GM18858 (cell line): Measurements from ENCODE around the gene SIDT1.

Experiments
- ATAC-seq: cut with Tn5 transposase; IDR thresholded peaks from one replicate; pipeline ENCODE4 v1.9.1; 2021; ENCODE audit not compliant: unreplicated experiment

SIDT1 gene

DNA sequence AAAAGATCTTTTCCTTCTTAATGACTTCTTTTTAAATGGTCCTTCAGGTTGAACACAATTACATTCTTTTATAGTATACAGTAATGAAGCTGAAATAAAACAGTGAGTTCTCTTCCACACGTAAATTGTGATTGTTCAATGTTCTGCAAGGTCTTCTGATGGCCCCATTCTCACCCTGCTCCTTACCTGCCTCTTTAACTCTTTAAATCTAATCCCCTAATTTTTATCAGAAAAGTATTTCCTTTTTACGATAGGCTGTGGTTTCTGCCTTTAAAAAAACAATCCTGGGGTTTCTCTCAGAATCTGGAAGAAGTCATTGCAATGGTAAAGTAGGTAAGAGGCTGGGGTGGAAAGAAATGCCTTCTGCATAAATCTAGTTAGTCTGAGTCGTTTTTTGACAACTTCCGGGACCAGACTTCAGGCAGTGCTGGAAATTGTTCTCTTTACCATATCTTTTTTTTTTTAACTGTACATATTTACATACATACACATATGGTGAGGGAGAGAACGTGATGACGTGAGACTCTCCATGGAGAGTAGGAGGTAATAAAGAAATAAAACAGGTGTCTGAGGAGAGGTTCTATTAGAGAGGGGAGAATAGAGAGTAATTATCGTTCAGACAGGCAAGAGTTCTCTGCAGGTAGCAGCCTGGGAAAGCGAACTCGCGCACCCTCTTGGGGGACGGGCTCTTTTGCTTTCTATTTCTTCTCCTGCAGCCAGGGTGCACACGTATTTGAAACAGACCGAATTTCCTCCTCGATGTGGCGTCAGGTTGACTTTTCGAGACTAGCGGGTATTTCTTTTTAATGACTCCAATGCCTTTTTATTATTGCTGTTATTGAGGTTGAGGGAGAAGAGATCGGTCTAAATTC is at the start of gene SIDT1:
SIDT1 (plus strand) TSS at position 730 of the 872 bp plus-strand sequence. CDS start 467 bp downstream, outside the sequence.
- peak; percentile 59 for ATAC-seq

DNA sequence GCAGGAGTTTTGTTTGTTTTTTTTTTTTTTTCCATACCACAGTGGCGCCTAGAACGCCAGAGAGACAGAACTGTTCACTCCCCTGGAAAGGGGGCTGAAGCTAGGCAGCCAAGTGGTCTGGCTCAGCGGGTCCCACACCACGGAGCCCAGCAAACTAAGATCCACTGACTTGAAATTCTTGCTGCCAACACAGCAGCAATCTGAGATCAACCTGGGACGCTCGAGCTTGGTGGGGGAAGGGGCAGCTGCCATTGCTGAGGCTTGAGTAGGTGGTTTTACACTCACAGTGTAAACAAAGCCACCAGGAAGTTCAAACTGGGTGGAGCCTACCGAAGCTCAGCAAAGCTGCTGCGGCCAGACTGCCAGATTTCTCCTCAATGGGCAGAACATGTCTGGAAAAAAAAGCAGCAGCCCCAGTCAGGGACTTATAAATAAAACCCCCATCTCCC is 47.2 kb upstream of the SIDT1 start:
- no peak for ATAC-seq

DNA sequence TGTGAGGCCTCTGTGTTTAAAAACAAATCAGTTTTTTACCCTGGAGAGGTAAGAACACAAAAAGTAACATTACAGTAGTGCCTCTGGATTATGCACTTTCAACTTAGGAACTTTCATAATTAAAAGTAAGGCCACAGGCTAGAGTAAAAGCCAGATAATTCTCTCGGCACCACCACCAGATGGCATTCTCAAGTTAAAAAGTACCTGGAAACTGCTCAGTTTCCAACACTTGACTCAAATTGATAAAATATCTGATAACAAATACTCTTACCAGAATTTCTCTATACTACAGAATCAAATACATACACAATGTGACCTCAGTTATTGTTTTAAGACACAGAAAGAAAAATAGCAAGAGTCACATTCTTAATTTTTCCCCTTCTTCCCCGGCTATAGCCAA is 37.3 kb upstream of the SIDT1 start:
- no peak for ATAC-seq

DNA sequence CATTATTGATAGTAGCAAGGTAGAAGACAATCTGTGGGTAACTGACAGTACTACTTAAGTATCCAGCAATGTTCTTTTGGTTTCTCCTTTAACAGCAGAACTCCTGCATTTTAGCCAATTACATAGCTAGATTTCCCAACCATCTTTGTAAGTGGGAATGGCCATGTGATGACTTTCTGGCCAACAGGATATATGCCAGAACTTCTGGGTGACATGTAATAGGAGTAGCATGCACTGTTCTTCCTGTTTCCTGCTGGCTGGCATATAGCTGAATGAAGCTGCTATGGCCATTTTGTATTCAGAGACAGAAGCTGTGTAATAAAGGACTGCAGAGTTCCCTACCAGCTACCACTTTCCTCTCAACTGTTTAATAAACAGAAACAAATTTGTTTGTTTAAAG is 35.4 kb upstream of the SIDT1 start:
- ATAC-seq: no peak

DNA sequence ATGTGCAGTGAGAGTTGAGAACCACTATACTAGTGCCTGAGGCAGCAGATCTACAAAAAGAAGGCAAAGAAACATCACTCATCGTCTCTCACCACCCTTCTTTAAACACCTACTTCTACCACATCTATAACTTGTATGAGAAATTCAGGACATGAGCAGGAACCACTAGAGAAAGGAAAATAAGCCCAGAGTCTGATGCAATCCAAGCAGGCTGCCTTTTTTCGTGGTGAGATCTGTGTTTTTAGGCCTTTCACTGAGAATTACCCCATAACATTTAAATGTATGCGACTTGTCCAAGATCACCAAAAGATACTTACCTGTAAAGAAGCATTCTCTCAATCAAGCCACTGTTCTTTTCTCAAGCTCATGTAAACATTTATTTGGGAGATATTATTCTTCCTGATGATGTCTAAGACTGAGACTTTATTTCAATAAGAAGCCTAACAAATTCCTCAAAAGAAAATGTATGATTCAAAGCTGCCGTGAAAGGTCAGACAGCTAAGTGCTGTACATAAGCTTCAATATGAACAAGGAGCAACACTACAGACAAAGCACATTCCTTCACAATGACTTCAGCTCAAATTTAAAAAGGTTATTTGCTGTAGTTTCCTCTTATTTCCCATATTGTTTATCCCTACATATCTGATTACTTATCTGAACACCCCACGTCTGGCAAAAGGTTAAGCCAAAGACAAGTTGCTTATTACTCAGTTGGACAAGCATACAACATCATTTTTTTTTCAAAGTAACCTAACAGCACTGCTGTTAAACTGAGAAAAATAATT is 33.9 kb upstream of the SIDT1 start:
- no peak for ATAC-seq

DNA sequence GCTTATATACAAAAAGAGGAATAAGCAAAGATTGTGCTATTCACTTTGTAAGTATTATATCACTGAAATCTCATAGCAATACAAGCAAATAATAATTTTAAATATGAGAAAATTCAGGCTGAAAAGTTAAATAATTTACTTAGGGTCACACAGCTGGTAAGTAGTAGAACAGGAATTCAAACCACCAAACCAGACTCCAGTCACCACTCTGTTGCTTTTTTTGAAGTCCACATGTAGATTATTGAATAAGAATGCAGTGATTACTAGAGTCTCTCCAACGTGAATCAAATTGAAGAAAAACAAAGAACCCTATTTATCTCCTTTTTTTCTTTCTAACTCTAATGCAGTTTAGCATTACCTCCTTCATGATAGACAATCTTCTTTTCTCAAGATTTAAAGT is 33.3 kb upstream of the SIDT1 start:
- no peak for ATAC-seq

DNA sequence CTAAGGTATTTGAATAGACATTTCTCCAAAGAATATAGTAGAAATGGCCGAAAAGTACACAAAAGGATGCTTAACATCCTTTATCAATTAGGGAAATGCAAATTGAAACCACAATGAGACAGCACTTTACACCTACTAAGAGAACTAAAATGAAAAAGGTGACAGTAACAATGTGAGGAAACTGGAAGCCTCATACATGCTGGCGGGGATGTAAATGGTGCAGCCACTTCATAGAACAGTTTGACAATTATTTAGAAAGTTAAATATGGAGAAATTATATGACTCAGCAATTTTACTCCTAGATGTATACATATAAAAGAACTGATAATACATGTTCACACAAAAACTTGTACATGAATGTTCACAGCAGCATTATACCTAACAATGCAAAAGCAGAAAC is 30.8 kb upstream of the SIDT1 start:
- ATAC-seq: no peak

DNA sequence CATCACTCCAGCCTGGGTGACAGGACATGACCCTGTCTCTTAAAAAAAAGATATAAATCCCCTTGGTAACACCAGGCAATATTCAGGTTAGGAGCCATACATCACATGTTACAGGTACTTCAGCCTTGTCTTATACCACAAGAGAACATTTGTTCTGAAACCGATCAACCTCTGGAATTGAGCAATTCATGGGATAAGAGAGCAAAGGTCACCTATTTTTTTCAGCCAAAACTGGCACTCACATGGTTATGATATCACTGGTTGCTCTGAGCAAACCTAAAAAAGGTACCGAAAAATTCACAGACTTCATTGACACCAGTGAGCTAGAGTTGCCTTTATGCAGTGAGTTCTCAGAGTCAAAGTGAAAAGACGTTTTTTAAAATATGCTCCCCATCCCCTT is 26.5 kb upstream of the SIDT1 start:
- ATAC-seq: no peak

DNA sequence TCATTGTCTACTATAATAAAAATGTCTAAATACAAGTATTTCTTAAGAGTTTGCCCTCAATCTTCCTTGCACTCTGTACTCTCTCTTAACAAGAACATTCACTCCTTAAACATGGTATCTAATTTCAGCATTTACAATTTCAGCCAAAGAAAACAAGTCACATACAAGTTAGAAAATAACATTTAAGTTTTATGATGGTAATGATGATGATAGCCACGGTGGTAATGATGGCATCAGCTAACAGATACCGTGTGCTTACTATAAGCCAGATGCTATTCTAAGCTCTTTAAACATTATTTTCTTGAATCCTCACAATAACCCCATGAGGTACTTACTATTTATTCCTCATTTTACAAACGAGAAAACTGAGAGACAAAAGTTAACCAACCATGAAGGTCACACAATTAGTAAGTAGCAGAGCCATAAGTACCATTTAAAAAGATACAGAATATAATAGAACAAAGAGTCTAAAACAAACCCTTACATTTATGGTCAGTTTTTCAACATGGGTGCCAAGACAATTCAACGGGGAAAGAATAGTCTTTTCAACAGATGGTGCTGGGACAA is 24.8 kb upstream of the SIDT1 start:
- ATAC-seq: no peak

DNA sequence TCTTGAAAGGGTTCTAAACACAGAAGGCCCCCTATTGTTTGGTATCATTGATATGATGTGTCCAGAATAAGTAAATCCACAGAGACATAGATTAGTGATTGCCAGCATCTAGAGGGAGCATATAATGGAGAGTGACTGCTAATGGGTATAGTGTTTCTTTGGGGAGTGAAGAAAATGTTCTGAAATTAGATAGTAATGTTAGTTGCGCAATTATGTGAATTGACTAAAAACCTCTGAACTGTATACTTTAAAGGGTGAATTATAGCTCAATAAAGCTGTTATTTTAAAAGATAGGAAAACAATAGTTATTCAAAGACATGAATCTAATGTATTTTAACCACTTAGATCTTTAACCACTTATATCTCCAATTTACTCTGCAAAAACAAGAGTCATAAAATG is 23.4 kb upstream of the SIDT1 start:
- no peak for ATAC-seq

DNA sequence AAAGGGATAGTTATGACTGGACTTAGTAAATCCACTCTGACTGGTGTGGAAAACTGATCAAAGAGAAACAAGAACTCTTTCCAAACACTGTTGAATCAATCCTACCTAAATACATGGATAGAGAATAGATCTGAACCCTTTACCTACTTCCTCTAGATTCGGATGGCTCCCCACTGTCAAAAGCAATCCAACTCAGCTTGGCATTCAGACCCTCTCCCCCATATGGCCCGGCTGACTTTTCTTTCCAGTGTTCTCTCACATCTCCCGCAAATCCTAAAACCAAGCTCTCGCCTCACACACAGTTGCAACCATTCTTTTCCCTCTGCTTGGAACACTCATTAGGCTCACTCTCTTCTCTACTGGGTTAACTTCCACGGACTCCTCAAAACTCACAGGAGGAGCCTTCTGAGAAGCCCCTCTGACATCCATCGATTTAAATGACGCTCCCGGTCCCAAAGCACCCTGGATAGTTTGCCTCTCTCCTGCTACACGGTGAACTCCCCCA is 18.0 kb upstream of the SIDT1 start:
- ATAC-seq: no peak

DNA sequence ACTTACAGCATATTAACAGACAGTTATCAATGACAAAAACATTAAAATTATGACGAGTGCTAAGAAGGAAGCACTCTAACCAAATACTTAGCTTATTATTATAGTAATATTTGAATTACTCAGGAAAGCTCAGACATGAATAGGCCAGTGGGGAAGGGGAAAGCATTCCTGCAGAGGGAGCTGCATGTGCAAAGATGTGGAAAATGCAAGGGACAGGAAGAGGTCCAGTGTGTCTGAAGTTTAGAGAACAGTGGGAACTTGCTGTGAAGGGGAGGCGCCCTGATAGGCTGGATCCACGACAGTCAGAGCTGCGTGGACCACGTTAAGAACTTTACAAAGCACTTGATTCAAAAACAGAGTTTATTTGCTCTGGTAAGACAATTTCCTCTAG is 16.2 kb upstream of the SIDT1 start:
- no peak for ATAC-seq

DNA sequence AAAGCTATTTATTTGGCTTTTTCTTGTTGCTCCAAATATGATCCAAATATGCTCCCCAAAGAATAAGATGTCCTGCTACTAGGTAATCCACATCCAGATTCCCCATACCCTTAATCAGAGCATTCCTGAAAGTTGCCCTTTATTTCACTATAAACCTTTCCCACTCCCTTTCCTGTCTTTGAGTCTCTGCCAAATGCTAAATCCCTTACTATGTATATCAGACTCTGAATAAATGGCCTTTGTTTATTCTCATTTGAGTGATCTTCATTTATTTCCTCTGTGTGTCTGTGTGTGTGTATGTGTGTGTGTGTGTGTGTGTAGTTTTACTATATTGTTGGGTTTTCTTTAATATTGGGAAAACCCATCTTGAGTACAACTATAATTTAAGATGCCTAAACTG is 10.4 kb upstream of the SIDT1 start:
- no peak for ATAC-seq

DNA sequence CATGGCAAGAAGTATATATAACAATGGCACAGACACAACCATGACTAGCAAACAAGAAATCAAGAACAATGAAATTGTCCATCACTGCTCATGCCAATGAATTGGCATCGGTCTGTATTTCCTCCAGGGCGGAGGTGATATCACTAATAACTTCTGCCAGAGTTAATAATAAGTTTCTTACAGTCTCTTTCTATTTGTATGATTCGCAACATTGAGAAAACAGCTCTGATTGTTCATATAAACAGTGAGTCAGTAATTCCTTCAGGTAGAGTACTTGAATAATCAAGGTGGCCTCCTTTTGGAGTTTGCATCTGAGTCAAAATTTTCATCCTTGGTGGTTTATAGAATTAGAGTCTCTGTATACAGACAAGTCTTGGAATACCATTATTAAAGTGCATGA is 9.1 kb upstream of the SIDT1 start:
- no peak for ATAC-seq

DNA sequence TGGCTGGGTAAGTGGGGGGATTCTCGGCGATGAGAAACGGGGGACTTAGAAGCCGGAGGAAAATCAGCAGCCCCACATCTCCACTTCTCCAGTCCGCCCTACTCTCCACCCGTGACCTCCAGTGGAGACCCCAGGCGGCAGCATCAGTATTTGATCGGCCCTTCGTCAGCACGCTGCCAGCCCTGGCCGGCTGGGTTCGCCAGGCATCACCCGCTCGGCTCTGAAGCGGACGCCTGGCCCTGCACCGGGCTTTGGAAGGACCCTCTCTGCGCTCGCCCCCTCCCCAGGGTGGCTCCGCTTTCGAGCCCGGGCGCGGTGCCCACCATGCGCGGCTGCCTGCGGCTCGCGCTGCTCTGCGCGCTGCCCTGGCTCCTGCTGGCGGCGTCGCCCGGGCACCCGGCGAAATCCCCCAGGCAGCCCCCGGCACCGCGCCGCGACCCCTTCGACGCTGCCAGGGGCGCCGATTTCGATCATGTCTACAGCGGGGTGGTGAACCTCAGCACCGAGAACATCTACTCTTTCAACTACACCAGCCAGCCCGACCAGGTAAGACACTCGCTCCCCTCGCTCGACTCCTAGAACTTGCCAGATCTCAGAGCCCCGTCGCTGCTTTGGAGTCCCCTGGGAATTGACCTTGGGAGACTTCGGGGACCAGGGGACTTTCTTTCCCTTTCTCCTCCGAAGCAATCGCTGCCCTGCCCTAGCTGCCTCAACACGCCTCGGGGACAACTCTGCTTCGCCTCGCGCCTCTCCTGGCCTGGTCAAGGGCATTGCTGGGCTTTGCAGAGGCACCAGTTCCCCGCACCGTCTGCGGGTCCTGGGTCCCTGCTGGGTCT is 561 bp downstream of the SIDT1 start:
- ATAC-seq: no peak

DNA sequence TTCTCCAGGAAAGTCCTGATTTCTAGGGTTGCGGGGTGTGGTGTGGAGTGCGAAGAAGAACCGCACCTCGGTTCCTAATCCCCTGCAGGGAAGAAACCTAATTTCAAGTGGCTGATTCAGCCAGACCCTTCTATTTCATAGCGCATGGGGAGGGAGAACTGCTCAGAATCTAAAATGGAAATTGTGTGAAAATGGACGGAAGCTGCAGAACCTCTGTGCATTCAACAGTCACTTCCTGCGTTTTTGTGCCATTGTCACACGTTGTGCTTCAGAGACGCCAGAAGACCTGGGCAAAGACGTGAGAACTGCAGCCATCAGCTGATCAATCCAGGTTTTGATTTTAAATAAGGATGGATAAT is 1.2 kb downstream of the SIDT1 start:
- ATAC-seq: no peak

DNA sequence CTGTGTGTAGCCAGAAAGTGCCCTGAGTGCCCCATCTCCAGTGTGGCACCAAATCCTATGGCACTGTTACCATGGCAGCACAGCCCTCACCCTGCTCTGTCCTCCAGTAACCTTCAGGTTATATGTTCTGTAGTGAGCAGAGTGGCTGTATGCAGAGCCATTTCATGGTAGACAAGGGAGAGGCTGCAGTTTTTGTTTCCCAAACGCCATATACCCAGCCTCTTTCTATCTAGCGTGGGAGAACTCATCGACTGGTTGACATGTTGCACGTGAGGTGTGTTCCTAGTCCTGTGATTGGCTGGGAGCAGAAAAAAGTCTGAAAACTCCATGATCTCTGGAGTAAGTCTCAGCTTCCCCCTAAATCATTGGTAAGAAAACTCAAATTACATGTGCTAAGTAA is 2.0 kb downstream of the SIDT1 start:
- ATAC-seq: no peak

DNA sequence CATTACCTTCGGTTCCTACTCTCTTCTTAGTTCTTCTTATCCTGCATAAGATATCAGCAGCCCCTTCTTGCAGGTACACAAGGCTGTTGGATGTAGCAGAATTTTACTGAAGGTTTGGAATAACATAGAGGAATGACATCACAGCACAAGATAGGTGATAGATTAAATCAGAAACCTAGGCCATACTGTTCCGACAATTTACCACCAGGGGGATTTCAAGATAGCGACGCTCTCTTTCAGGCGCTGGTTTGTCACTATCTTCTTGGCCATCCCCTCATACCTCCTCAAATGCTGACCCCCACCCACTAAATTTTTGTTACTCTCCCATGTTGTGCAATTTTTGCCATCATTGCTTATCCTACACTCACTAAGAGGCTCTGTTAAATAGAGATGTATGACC is 3.5 kb downstream of the SIDT1 start:
- no peak for ATAC-seq

DNA sequence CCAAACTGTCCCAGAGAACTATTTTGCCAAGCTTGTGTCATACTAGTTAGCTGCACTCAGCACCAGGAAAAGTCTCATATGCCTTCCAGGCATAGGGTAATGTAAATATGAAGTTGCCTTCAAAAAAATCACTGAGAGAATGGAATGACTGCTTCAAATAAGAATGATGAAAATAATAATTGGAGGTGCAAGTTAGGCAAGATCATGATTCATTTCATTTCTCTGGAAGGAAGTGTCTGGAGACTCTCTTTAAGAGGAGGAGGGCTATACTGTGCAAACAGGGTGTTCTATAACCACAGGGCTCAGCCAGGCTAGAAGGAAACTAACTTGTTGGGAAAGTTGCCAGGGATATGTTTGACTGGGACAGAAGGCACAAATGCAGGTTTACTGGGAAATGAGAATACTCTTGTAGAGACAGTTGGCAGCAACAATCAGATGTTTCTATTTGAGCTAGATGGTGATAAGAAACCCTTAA is 4.3 kb downstream of the SIDT1 start:
- no peak for ATAC-seq

DNA sequence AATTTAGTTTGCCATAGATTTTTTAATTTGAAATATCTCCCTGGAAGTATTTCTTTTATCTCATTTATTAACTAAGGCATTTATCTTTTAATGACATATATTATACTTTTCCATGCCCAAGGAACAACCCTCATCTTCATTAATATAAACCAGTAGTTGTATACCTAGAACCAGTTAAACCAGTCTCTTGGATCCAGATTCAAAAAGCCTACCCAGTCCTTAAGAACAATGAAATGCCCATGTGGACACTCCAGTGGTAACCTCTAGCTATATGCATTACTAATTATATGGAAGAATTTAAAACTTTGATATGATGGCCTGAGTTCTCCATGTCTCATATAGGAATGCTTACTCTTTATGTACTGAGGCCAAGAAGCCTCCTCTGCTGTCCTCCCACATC is 4.8 kb downstream of the SIDT1 start:
- ATAC-seq: no peak

DNA sequence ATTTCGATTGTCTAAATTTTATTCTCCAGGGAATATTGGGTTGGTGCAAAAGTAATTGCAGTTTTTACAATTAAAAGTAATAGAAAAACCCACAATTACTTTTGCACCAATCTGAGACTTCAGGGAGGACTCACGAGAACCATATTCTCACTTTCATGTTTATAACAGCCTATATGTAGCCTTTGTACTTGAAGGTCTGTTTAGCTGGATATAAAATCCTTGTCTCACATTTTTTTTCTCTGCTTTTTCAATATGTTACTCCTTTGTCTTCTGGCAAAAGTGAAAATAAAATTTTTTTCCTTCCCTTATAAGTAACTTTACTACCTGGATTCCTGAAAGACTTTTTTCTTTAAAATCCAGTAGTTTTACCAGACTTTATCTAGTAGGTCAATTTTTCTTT is 9.2 kb downstream of the SIDT1 start:
- ATAC-seq: no peak
